Breast epithelium (tissue), 3 donors: ENCODE data around the gene FMO5.

Source experiments
- CTCF ChIP-seq, 3 donors: fragments of 450-650 bp; IDR thresholded peaks; one replicate each; pipeline ENCODE4 v1.5.1; 2016 to 2017; ENCODE audit warnings: antibody characterized with exemption in 3 of 3, mild to moderate bottlenecking in 3 of 3, moderate library complexity in 3 of 3
- POLR2AphosphoS5 ChIP-seq, 3 donors: sonication (generic); formaldehyde crosslinking; IDR thresholded peaks; one replicate each; pipeline ENCODE4 v1.6.1; 2017; ENCODE audit warnings: antibody characterized with exemption in 3 of 3

GRCh38 chr1:147236959-147237791 lies 12.0 kb upstream of the FMO5 start:
- no peak for TF ChIP-seq CTCF (IDR thresholded peaks at IDR 0.05)
- no peak for TF ChIP-seq POLR2AphosphoS5 (IDR thresholded peaks at IDR 0.05)
